PFSK-1 (cell line): Measurements from ENCODE around the gene TJP2.

Experiments used
- REST ChIP-seq, 2 experiments: IDR thresholded peaks; 2 replicates each; pipeline versions ENCODE4 v1.6.1 to v1.8.0; 2011 to 2012; ENCODE audit warnings: low read depth in 2 of 2, low read length in 2 of 2, control low read depth in 1 of 2, inconsistent platforms in 1 of 2, mild to moderate bottlenecking in 1 of 2, moderate library complexity in 1 of 2; ENCODE audit not compliant: insufficient read depth in 1 of 2
- SIN3A ChIP-seq: IDR thresholded peaks from 2 replicates; pipeline ENCODE4 v1.6.1; 2012; ENCODE audit warnings: mild to moderate bottlenecking, low read length, moderate library complexity, borderline replicate concordance; ENCODE audit not compliant: insufficient read depth
- TAF1 ChIP-seq: IDR thresholded peaks from 2 replicates; pipeline ENCODE4 v1.6.1; 2012; ENCODE audit warnings: low read length, control low read depth, borderline replicate concordance; ENCODE audit not compliant: insufficient read depth

DNA sequence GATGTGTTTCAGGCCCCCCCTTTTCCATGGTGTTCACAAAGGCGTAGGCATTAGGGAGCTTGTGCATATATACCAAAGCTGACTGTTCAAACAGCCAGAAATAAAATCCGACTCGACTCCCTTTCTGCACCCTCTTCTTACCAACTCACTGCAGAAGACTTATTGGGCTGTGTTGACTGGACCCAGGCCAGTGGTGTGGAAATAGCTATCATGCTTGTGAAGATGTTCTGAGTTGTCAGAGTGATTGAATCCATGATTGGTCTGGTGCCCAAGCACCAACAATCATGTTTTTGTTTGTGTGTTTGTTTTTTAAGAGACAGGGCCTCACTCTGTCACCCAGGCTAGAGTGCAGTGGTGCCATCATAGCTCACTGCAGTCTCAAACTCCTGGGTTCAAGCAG, 21.6 kb downstream of the TJP2 start:
- no peak for TF ChIP-seq SIN3A
- TF ChIP-seq TAF1 = no peak
- TF ChIP-seq REST (IDR thresholded peaks at IDR 0.05; ENCODE audit: insufficient read depth in 1 of 2, low read depth in 2 of 2, low read length in 2 of 2) = no peak
